Measurements from ENCODE around the gene SLC12A7. TPM values are rescaled to one million over a fixed set of nuclear protein-coding genes. Genes with fewer than 3 reads are reported as not detected.

The SLC12A7 gene
- total RNA-seq, 1 experiment from 2014 or later: 6.3 TPM

DNA sequence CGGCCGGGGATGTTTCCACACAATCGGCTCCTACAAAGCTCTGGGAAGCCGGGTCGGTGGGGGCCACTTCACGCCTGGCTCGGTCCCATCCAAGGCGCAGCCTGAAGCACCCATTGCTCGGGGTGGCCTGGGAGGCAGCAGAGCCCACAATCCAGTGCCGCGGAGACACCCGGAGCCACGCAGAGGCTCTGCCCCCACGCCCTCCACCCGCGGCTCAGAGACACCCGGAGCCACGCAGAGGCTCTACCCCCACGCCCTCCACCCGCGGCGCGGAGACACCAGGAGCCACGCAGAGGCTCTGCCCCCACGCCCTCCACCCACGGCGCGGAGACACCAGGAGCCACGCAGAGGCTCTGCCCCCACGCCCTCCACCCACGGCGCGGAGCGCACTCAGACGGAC lies 31.9 kb downstream of the SLC12A7 start:
- DNase-seq (ENCODE audit: unreplicated experiment): no peak
- H3K4me3 Mint-ChIP-seq (ENCODE audit: unreplicated experiment): no peak overlapping the region
- ChIA-PET POLR2A (no interaction called here), CTCF (no interaction called here)
- TF ChIP-seq, protein P1, sequence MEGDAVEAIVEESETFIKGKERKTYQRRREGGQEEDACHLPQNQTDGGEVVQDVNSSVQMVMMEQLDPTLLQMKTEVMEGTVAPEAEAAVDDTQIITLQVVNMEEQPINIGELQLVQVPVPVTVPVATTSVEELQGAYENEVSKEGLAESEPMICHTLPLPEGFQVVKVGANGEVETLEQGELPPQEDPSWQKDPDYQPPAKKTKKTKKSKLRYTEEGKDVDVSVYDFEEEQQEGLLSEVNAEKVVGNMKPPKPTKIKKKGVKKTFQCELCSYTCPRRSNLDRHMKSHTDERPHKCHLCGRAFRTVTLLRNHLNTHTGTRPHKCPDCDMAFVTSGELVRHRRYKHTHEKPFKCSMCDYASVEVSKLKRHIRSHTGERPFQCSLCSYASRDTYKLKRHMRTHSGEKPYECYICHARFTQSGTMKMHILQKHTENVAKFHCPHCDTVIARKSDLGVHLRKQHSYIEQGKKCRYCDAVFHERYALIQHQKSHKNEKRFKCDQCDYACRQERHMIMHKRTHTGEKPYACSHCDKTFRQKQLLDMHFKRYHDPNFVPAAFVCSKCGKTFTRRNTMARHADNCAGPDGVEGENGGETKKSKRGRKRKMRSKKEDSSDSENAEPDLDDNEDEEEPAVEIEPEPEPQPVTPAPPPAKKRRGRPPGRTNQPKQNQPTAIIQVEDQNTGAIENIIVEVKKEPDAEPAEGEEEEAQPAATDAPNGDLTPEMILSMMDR (IDR thresholded peaks at IDR 0.05; ENCODE audit: unreplicated experiment): no peak
- peaks cover 12% of the 10 kb centered on the region for H3K36me3 Mint-ChIP-seq (ENCODE audit: insufficient read depth, unreplicated experiment)
- intact Hi-C loops (cut with micrococcal nuclease): no loop called here
- H3K9me3 Mint-ChIP-seq (ENCODE audit: unreplicated experiment): no peaks in the 10 kb centered on the region
- no TSS peak for BruUV-seq (replicated peaks)
- no peak overlapping the region for H3K27ac Mint-ChIP-seq (ENCODE audit: low read depth, unreplicated experiment)
- no peaks in the 10 kb centered on the region for H3K27me3 Mint-ChIP-seq (ENCODE audit: insufficient read depth, unreplicated experiment)
- no peaks in the 10 kb centered on the region for H3K4me1 Mint-ChIP-seq (ENCODE audit: insufficient read depth, unreplicated experiment)

DNA sequence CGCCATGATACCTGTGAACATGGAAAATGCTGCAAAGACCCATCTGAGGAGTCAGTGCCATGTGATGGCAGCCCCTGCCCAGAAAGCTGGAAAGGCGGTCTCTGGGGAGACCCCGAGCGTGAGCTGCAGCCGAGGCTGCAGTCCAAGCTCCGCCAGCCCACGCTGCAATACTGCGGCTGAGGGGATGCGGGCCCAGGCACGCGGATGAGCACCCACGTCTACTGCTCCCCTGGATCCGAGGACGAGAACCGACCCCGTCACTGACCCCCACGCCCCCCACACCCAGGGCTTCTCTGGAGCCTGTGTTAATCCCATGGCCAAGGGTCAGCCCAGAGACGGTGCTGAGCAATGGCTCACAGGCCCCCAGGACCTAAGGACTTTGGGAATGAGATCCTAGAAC lies 32.4 kb downstream of the SLC12A7 start:
- no peak overlapping the region for H3K4me3 Mint-ChIP-seq (ENCODE audit: unreplicated experiment)
- no peak overlapping the region for H3K27ac Mint-ChIP-seq (ENCODE audit: low read depth, unreplicated experiment)
- no peaks in the 10 kb centered on the region for H3K9me3 Mint-ChIP-seq (ENCODE audit: unreplicated experiment)
- CTCF ChIA-PET: no interaction called here
- DNase-seq (ENCODE audit: unreplicated experiment): no peak
- no TSS peak for BruUV-seq (replicated peaks)
- TF ChIP-seq, protein P1 (IDR thresholded peaks at IDR 0.05; ENCODE audit: unreplicated experiment): no peak
- H3K27me3 Mint-ChIP-seq (ENCODE audit: insufficient read depth, unreplicated experiment): no peaks in the 10 kb centered on the region
- peaks cover 12% of the 10 kb centered on the region for H3K36me3 Mint-ChIP-seq (ENCODE audit: insufficient read depth, unreplicated experiment)
- H3K4me1 Mint-ChIP-seq (ENCODE audit: insufficient read depth, unreplicated experiment): no peaks in the 10 kb centered on the region
- POLR2A ChIA-PET: no interaction called here
- intact Hi-C loops (cut with micrococcal nuclease): no loop called here

DNA sequence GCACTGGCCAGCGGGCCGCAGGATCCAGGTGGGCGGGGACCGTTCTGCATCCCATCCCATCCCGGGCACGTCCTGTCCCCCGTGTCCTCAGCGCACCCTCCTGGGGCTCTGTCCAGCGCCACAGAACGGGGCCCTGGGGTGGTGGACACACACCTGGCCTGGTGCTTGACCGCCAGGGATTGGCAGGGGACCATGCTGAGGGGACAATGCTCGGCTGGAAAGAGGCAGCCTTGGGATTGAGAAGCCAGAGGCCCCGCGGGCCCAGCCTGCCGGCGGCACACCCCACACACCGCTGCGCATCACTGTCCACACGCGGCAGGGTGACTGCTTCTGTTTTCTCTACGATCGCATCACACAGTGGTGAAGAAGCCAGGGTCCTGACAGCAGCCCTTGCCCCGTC lies 33.0 kb downstream of the SLC12A7 start:
- BruUV-seq (replicated peaks): no TSS peak
- intact Hi-C loops (cut with micrococcal nuclease): no loop called here
- Mint-ChIP-seq H3K36me3 (ENCODE audit: insufficient read depth, unreplicated experiment) (peaks cover 12% of the 10 kb centered on the region), H3K27me3 (ENCODE audit: insufficient read depth, unreplicated experiment) (no peaks in the 10 kb centered on the region), H3K9me3 (ENCODE audit: unreplicated experiment) (no peaks in the 10 kb centered on the region), H3K4me1 (ENCODE audit: insufficient read depth, unreplicated experiment) (no peaks in the 10 kb centered on the region), H3K4me3 (ENCODE audit: unreplicated experiment) (no peak overlapping the region), H3K27ac (ENCODE audit: low read depth, unreplicated experiment) (no peak overlapping the region)
- POLR2A ChIA-PET: no interaction called here
- DNase-seq (ENCODE audit: unreplicated experiment): no peak
- CTCF ChIA-PET: no interaction called here
- TF ChIP-seq, protein P1 (IDR thresholded peaks at IDR 0.05; ENCODE audit: unreplicated experiment): no peak

DNA sequence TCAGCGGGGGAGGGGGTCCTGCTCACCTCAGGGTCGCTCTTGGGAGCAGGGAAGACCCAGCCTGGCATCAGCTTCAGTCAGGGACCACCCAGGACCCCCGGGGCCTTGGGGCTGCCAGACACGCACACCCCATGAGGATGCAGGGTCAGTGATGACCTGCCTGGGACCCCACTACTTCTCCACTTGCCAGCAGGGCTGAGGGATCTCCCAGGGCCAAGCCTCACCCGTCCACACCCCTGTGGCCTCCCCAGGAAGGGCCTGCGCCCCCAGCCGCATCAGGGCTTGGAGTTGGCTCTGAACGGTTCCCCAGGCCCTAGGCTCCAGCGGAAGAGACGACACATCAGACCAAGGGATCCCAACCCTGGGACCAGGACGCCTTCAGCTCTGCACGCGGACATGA lies 33.7 kb downstream of the SLC12A7 start:
- no TSS peak for BruUV-seq (replicated peaks)
- ChIA-PET POLR2A (no interaction called here), CTCF (no interaction called here)
- no peak overlapping the region for H3K27ac Mint-ChIP-seq (ENCODE audit: low read depth, unreplicated experiment)
- H3K4me3 Mint-ChIP-seq (ENCODE audit: unreplicated experiment): no peak overlapping the region
- H3K9me3 Mint-ChIP-seq (ENCODE audit: unreplicated experiment): no peaks in the 10 kb centered on the region
- DNase-seq (ENCODE audit: unreplicated experiment): no peak
- no peaks in the 10 kb centered on the region for H3K4me1 Mint-ChIP-seq (ENCODE audit: insufficient read depth, unreplicated experiment)
- intact Hi-C loops (cut with micrococcal nuclease): no loop called here
- H3K27me3 Mint-ChIP-seq (ENCODE audit: insufficient read depth, unreplicated experiment): no peaks in the 10 kb centered on the region
- H3K36me3 Mint-ChIP-seq (ENCODE audit: insufficient read depth, unreplicated experiment): peaks cover 10% of the 10 kb centered on the region
- TF ChIP-seq, protein P1 (IDR thresholded peaks at IDR 0.05; ENCODE audit: unreplicated experiment): no peak

All from MCF 10A (cell line).